ENCODE results near the gene ORAI3. TPM values are rescaled to one million over a fixed set of nuclear protein-coding genes. Genes with fewer than 3 reads are reported as not detected.

The ORAI3 gene
- total RNA-seq, 1 donor from 2014 or later: 30.2 TPM

DNA sequence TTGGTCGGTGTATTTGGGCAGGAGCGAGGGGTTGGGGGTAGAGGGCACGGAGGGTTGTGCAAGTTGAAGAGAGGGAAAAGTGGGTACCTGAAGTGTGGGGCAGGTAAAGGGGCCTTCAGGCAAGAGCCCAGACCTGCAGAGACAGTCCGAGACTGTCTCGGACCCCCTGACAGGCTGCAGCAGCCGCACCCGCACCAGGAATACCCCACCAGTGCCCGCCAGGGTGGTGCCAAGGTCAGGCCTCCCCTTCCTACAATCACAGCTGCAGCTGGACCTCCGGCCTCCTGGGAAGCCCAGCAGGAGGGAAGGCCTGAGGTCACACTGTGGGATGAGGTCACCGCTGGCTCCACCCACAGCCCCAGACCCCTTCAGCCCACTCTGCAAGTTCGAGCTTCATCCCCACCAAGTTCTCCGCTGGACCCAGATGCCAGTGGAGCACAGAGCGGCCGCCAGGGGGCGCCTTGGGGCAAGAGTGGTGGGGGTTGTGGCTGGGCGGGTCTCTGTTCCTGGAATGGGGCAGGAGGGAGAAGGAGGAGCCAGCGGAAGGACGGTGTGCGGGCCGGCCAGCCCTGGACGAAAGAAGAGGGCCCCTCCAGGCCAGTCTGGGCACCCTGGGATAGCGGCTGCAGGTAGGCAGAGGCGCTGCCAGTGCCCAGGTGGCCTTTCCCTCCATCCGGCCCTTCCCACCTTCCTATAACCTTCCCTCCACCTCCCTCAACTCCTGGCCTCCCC is 36.0 kb downstream of the ORAI3 start, which contains the start of gene HSD3B7:
Gene HSD3B7 (plus strand): TSS at position 539 of the 732 bp plus-strand sequence. CDS start 452 bp downstream, outside the sequence.
- H3K27ac ChIP-seq: peak within 1 kb of the TSS; percentile 71

DNA sequence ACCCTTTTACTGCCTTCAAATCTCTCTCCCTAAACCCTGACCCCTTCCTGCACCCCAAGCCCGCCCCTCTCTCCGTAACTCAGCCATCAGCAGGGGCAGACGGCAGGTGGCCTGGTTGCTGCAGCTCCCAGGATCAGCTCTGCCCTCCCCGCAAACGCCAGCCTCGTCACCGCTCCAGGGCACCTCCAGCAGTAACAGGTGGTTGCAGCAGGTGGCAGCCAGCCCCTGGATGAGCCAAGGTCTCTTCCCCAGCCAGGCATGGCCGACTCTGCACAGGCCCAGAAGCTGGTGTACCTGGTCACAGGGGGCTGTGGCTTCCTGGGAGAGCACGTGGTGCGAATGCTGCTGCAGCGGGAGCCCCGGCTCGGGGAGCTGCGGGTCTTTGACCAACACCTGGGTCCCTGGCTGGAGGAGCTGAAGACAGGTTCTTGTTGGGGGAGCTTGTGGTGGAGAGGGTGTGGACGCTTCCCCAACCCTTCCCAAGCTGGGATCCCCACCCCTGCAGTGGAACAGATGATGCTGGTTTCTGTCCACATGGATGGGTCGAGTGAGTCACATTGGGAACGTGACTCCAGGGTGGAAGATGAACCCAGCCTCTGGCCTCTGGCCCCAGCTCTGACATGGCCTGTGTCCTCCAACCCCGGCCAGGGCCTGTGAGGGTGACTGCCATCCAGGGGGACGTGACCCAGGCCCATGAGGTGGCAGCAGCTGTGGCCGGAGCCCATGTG is 36.7 kb downstream of the ORAI3 start:
- DNase-seq (peak; percentile 75), ATAC-seq (peak; percentile 76 to 88)
- intact Hi-C loops (cut with DNase I): no loop called here
- H3K4me3 ChIP-seq: peak overlapping the region; percentile 58
- peak overlapping the region; percentile 71 for H3K27ac ChIP-seq
- peaks cover 13% of the 10 kb centered on the region for H3K4me1 ChIP-seq
- H3K36me3 ChIP-seq: peaks cover 37% of the 10 kb centered on the region
- H3K9me3 ChIP-seq: no peaks in the 10 kb centered on the region
- TF ChIP-seq, protein P1, sequence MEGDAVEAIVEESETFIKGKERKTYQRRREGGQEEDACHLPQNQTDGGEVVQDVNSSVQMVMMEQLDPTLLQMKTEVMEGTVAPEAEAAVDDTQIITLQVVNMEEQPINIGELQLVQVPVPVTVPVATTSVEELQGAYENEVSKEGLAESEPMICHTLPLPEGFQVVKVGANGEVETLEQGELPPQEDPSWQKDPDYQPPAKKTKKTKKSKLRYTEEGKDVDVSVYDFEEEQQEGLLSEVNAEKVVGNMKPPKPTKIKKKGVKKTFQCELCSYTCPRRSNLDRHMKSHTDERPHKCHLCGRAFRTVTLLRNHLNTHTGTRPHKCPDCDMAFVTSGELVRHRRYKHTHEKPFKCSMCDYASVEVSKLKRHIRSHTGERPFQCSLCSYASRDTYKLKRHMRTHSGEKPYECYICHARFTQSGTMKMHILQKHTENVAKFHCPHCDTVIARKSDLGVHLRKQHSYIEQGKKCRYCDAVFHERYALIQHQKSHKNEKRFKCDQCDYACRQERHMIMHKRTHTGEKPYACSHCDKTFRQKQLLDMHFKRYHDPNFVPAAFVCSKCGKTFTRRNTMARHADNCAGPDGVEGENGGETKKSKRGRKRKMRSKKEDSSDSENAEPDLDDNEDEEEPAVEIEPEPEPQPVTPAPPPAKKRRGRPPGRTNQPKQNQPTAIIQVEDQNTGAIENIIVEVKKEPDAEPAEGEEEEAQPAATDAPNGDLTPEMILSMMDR (IDR thresholded peaks at IDR 0.05): no peak
- H3K27me3 ChIP-seq (ENCODE audit: low read depth): no peaks in the 10 kb centered on the region

More for the DNA sequence above, 36.0 kb downstream of the ORAI3 start, which contains the start of gene HSD3B7:
- H3K4me1 ChIP-seq: peaks cover 13% of the 10 kb centered on the region
- TF ChIP-seq, protein P1 (IDR thresholded peaks at IDR 0.05): peak; percentile 97
- peaks cover 44% of the 10 kb centered on the region for H3K36me3 ChIP-seq
- intact Hi-C loops (cut with DNase I): no loop called here
- no peaks in the 10 kb centered on the region for H3K9me3 ChIP-seq
- ATAC-seq (peak; percentile 94 to 95), DNase-seq (peak; percentile 92)
- H3K4me3 ChIP-seq: peak within 1 kb of the TSS; percentile 58
- no peaks in the 10 kb centered on the region for H3K27me3 ChIP-seq (ENCODE audit: low read depth)

DNA sequence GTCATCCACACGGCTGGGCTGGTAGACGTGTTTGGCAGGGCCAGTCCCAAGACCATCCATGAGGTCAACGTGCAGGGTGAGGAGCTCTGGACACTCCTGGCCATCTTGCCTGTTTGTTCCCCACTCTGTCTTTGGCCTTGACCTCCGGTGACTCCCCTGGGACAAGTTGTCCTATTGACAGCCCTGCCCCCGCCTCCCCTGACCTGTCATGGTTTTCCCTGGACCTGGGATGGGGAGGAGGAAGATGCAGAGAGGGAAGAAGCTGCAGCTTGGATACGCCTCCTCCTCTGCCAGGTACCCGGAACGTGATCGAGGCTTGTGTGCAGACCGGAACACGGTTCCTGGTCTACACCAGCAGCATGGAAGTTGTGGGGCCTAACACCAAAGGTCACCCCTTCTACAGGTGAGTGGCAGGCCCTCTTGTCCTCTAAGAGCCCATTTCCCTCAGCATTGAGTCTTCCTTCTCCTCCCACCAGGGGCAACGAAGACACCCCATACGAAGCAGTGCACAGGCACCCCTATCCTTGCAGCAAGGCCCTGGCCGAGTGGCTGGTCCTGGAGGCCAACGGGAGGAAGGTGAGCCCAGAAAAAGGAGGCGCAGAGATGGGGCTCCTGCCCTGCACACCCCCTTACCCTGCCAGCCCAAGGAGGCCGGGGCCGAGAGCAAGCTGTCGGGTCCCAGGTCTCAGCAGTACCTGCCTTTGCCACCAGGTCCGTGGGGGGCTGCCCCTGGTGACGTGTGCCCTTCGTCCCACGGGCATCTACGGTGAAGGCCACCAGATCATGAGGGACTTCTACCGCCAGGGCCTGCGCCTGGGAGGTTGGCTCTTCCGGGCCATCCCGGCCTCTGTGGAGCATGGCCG is 37.5 kb downstream of the ORAI3 start:
- Histone ChIP-seq H3K27ac (no peak overlapping the region), H3K36me3 (peaks cover 29% of the 10 kb centered on the region), H3K4me3 (no peak overlapping the region), H3K9me3 (no peaks in the 10 kb centered on the region), H3K4me1 (peaks cover 13% of the 10 kb centered on the region), H3K27me3 (ENCODE audit: low read depth) (no peaks in the 10 kb centered on the region)
- intact Hi-C loops (cut with DNase I): no loop called here
- TF ChIP-seq, protein P1 (IDR thresholded peaks at IDR 0.05): no peak
- no peak for ATAC-seq
- no peak for DNase-seq

DNA sequence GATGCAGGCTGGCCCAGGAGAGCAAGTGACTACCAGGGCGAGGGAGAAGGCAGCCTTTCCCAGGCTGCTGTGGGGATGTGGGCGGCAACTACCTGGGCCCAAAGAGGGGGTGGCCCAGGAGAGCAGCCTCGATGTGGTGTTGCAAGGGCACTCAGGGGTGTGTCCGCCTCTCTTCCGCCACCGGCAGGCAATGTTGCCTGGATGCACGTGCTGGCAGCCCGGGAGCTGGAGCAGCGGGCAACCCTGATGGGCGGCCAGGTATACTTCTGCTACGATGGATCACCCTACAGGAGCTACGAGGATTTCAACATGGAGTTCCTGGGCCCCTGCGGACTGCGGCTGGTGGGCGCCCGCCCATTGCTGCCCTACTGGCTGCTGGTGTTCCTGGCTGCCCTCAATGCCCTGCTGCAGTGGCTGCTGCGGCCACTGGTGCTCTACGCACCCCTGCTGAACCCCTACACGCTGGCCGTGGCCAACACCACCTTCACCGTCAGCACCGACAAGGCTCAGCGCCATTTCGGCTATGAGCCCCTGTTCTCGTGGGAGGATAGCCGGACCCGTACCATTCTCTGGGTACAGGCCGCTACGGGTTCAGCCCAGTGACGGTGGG is 38.8 kb downstream of the ORAI3 start:
- H3K9me3 ChIP-seq: no peaks in the 10 kb centered on the region
- DNase-seq (no peak), ATAC-seq (no peak)
- no peak overlapping the region for H3K4me3 ChIP-seq
- intact Hi-C loops (cut with DNase I): no loop called here
- TF ChIP-seq, protein P1 (IDR thresholded peaks at IDR 0.05): no peak
- H3K36me3 ChIP-seq: peaks cover 16% of the 10 kb centered on the region
- H3K4me1 ChIP-seq: peaks cover 13% of the 10 kb centered on the region
- no peak overlapping the region for H3K27ac ChIP-seq
- H3K27me3 ChIP-seq (ENCODE audit: low read depth): no peaks in the 10 kb centered on the region

Measured in lower lobe of right lung (tissue), 2 donors.